ENCODE results near the gene RAVER1.

RAVER1 gene

DNA sequence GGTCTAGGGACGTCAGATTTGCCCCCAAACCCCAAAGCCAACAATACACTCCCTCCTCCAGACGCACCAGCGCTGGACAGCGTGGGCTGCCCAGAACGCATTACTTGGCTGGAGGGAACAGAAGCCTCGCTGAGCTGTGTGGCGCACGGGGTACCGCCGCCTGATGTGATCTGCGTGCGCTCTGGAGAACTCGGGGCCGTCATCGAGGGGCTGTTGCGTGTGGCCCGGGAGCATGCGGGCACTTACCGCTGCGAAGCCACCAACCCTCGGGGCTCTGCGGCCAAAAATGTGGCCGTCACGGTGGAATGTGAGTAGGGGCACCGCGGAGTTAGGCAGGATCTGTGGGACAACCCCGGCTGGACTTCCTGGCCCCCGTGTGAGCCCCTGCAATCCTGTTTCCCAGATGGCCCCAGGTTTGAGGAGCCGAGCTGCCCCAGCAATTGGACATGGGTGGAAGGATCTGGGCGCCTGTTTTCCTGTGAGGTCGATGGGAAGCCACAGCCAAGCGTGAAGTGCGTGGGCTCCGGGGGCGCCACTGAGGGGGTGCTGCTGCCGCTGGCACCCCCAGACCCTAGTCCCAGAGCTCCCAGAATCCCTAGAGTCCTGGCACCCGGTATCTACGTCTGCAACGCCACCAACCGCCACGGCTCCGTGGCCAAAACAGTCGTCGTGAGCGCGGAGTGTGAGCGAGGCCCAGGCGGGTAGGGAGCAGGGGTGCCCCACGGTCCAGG lies 39.5 kb downstream of the RAVER1 start:
- H3K9ac ChIP-seq, result no peak overlapping the region
- peaks cover 11% of the 10 kb centered on the region for H3K27me3 ChIP-seq (ENCODE audit: control insufficient read depth, insufficient read depth, low read length)
- TF ChIP-seq CTCF (IDR thresholded peaks at IDR 0.05), result no peak
- H3K4me3 ChIP-seq (ENCODE audit: low read depth, low read length), result peak overlapping the region; percentile 34
- H3K4me1 ChIP-seq, result peaks cover 12% of the 10 kb centered on the region
- no peaks in the 10 kb centered on the region for H3K36me3 ChIP-seq (ENCODE audit: control insufficient read depth, insufficient read depth, low read length)
- no peak overlapping the region for H3K27ac ChIP-seq
- no peaks in the 10 kb centered on the region for H3K79me2 ChIP-seq
- no peak overlapping the region for H3K4me2 ChIP-seq (ENCODE audit: low read length)
- no peaks in the 10 kb centered on the region for H3K9me3 ChIP-seq (ENCODE audit: control insufficient read depth, low read length)
- H2AFZ ChIP-seq, result no peak overlapping the region

DNA sequence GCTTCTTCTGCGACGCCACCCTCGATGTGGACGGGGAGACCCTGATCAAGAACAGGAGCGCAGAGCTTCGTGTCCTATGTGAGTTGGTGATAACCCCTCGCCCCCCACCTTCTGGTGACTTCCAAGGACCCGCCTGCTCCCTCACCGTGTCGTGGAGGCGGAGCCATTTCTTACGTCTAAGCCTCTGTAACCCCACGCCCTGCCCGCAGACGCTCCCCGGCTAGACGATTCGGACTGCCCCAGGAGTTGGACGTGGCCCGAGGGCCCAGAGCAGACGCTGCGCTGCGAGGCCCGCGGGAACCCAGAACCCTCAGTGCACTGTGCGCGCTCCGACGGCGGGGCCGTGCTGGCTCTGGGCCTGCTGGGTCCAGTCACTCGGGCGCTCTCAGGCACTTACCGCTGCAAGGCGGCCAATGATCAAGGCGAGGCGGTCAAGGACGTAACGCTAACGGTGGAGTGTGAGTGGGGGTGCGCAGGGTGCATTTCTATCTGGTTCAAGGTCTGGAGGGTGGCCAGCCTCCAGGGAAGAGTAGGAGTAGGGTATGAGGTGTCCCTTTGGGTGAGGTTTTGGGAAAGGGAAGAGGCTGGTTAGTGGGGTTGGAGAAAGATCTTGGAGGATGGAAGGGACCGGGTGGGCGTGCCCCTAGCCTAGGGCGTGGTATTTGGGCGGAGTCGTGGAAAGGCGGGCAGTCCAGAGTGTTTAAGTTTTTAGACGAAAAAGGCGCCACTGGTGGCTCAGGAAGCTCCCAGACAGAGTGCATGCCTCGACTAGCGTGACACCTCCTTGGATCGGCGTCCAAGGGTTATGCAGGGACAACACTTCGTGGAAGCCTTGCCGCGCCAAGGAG lies 40.3 kb downstream of the RAVER1 start:
- H3K4me2 ChIP-seq (ENCODE audit: low read length), result peak overlapping the region; percentile 22
- no peak for TF ChIP-seq CTCF (IDR thresholded peaks at IDR 0.05)
- no peak overlapping the region for H3K9ac ChIP-seq
- no peaks in the 10 kb centered on the region for H3K79me2 ChIP-seq
- peaks cover 12% of the 10 kb centered on the region for H3K4me1 ChIP-seq
- peaks cover 11% of the 10 kb centered on the region for H3K27me3 ChIP-seq (ENCODE audit: control insufficient read depth, insufficient read depth, low read length)
- H3K9me3 ChIP-seq (ENCODE audit: control insufficient read depth, low read length), result no peaks in the 10 kb centered on the region
- no peaks in the 10 kb centered on the region for H3K36me3 ChIP-seq (ENCODE audit: control insufficient read depth, insufficient read depth, low read length)
- no peak overlapping the region for H3K27ac ChIP-seq
- peak overlapping the region; percentile 20 for H2AFZ ChIP-seq
- H3K4me3 ChIP-seq (ENCODE audit: low read depth, low read length), result peak overlapping the region; percentile 34

DNA sequence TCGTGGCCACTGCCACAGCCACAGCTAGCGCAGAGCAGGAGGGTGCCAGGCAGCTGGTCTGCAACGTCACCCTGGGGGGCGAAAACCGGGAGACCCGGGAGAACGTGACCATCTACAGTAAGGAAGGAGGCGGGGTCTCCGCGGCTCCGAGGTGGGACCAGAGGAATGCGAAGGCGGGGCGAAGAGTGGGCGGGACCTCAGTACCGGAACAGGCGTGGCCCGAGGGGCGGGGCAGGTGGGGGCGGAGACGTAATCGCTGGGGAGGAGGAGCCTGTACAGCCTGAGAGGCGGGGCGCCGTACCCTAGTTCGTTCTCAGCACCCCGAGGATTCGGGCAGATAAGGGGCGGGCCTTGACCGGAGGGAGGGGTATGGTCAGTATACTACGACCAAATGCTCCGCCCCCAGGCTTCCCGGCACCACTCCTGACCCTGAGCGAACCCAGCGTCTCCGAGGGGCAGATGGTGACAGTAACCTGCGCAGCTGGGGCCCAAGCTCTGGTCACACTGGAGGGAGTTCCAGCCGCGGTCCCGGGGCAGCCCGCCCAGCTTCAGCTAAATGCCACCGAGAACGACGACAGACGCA lies 41.0 kb downstream of the RAVER1 start:
- Histone ChIP-seq H3K4me3 (ENCODE audit: low read depth, low read length) (peak overlapping the region; percentile 39), H3K36me3 (ENCODE audit: control insufficient read depth, insufficient read depth, low read length) (no peaks in the 10 kb centered on the region), H3K4me2 (ENCODE audit: low read length) (peak overlapping the region; percentile 73), H2AFZ (peak overlapping the region; percentile 20), H3K9ac (no peak overlapping the region), H3K9me3 (ENCODE audit: control insufficient read depth, low read length) (no peaks in the 10 kb centered on the region), H3K27me3 (ENCODE audit: control insufficient read depth, insufficient read depth, low read length) (peaks cover 11% of the 10 kb centered on the region), H3K27ac (no peak overlapping the region), H3K79me2 (no peaks in the 10 kb centered on the region), H3K4me1 (peaks cover 12% of the 10 kb centered on the region)
- no peak for TF ChIP-seq CTCF (IDR thresholded peaks at IDR 0.05)

DNA sequence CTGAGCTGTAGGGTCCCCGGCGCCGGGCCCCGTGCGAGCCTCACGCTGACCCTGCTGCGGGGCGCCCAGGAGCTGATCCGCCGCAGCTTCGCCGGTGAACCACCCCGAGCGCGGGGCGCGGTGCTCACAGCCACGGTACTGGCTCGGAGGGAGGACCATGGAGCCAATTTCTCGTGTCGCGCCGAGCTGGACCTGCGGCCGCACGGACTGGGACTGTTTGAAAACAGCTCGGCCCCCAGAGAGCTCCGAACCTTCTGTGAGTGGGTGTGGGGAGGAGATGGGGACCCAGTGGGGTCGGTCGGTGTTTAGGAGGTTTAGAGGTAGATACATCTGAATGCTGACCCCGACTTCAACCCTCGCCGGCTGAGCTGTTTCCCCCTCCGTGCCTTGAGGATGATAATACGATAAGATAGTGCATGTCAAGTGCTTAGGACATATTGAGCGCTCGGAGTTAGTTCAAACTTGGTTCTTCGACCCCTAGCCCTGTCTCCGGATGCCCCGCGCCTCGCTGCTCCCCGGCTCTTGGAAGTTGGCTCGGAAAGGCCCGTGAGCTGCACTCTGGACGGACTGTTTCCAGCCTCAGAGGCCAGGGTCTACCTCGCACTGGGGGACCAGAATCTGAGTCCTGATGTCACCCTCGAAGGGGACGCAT lies 41.6 kb downstream of the RAVER1 start:
- H3K9me3 ChIP-seq (ENCODE audit: control insufficient read depth, low read length), result no peaks in the 10 kb centered on the region
- H3K9ac ChIP-seq, result no peak overlapping the region
- H3K36me3 ChIP-seq (ENCODE audit: control insufficient read depth, insufficient read depth, low read length), result no peaks in the 10 kb centered on the region
- no peak for TF ChIP-seq CTCF (IDR thresholded peaks at IDR 0.05)
- no peak overlapping the region for H3K27ac ChIP-seq
- H3K79me2 ChIP-seq, result no peaks in the 10 kb centered on the region
- H3K4me1 ChIP-seq, result peaks cover 12% of the 10 kb centered on the region
- peak overlapping the region; percentile 42 for H2AFZ ChIP-seq
- H3K27me3 ChIP-seq (ENCODE audit: control insufficient read depth, insufficient read depth, low read length), result peaks cover 11% of the 10 kb centered on the region
- H3K4me3 ChIP-seq (ENCODE audit: low read depth, low read length), result peak overlapping the region; percentile 39
- peak overlapping the region; percentile 73 for H3K4me2 ChIP-seq (ENCODE audit: low read length)
